OCI-LY7 (cell line): ENCODE data around the gene THEMIS. TPM values are rescaled to one million over a fixed set of nuclear protein-coding genes. Genes with fewer than 3 reads are reported as not detected.

Experiments used
- BruUV-seq: library from RNA; stranded (reverse); fragments of 400-500 nt; replicated peaks from 2 replicates; lab custom pipeline; 2021; lab: Mats Ljungman, UMichigan
- CTCF ChIA-PET: fragments of 300-600 bp; sonication (Branson Sonifier 250); formaldehyde crosslinking; loops from one replicate; lab custom pipeline; 2022; ENCODE audit warnings: antibody characterized with exemption; ENCODE audit not compliant: unreplicated experiment; lab: Charles Lee
- POLR2A ChIA-PET: fragments of 300-600 bp; sonication (Branson Sonifier 250); formaldehyde crosslinking; loops from one replicate; lab custom pipeline; 2022; ENCODE audit warnings: antibody characterized with exemption; lab: Charles Lee
- DNase-seq: peaks from one replicate; pipeline ENCODE4 v3.0.0-alpha.2; 2015; ENCODE audit warnings: low spot score
- H2AFZ ChIP-seq: fragments of 200-600 bp; sonication (generic), shearing (Covaris generic); 2 replicates; pipeline ENCODE4 v1.6.1; 2014; ENCODE audit warnings: mild to moderate bottlenecking, antibody characterized with exemption, low read length, moderate library complexity
- H3K27ac ChIP-seq: fragments of 200-600 bp; sonication (generic); 2 replicates; pipeline ENCODE4 v1.5.1; 2014; ENCODE audit warnings: mixed run types, low read depth, mild to moderate bottlenecking, moderate library complexity, low read length, inconsistent platforms; ENCODE audit not compliant: poor library complexity, severe bottlenecking
- H3K36me3 ChIP-seq: fragments of 200-600 bp; sonication (generic); 2 replicates; pipeline ENCODE4 v1.6.1; 2014; ENCODE audit warnings: mild to moderate bottlenecking, antibody characterized with exemption, low read length, moderate library complexity, mixed read lengths; ENCODE audit not compliant: insufficient read depth
- H3K4me1 ChIP-seq: fragments of 200-600 bp; sonication (generic); 2 replicates; pipeline ENCODE4 v1.5.1; 2014; ENCODE audit warnings: mild to moderate bottlenecking, low read length; ENCODE audit not compliant: insufficient read depth, poor library complexity, severe bottlenecking
- H3K4me2 ChIP-seq: fragments of 200-600 bp; sonication (generic); 2 replicates; pipeline ENCODE4 v1.6.1; 2014; ENCODE audit warnings: mild to moderate bottlenecking, low read length
- H3K4me3 ChIP-seq: fragments of 200-600 bp; sonication (generic); 2 replicates; pipeline ENCODE4 v1.5.1; 2014; ENCODE audit warnings: mild to moderate bottlenecking, low read depth, low read length; ENCODE audit not compliant: poor library complexity, severe bottlenecking
- H3K79me2 ChIP-seq: fragments of 200-600 bp; sonication (generic); 2 replicates; pipeline ENCODE4 v1.6.1; 2016; ENCODE audit warnings: low read depth, mild to moderate bottlenecking, low read length, moderate library complexity, mixed read lengths; ENCODE audit not compliant: insufficient read depth
- H3K9me2 ChIP-seq: fragments of 200-600 bp; sonication (generic); 2 replicates; pipeline ENCODE4 v1.6.1; 2016; ENCODE audit warnings: mild to moderate bottlenecking, low read length, mixed read lengths; ENCODE audit not compliant: insufficient read depth
- H3K9me3 ChIP-seq: fragments of 200-600 bp; sonication (generic); 2 replicates; pipeline ENCODE4 v1.6.1; 2014; ENCODE audit warnings: mild to moderate bottlenecking, mixed run types, low read length, mixed read lengths
- H4K20me1 ChIP-seq: fragments of 200-600 bp; sonication (generic); 2 replicates; pipeline ENCODE4 v1.6.1; 2014; ENCODE audit warnings: mild to moderate bottlenecking, antibody characterized with exemption, low read length, moderate library complexity, mixed read lengths; ENCODE audit not compliant: insufficient read depth
- EZH2phosphoT487 ChIP-seq: fragments of 200-600 bp; sonication (generic); IDR thresholded peaks from 2 replicates; pipeline ENCODE4 v1.6.1; 2018; ENCODE audit warnings: low read depth, borderline replicate concordance, mild to moderate bottlenecking, mixed run types, antibody characterized with exemption, low read length, moderate library complexity, mixed read lengths
- intact Hi-C: fragments of 100-400 bp; cut with micrococcal nuclease; formaldehyde crosslinking; loops from one replicate; pipeline ENCODE4 v1.10.0; 2022; ENCODE audit not compliant: unreplicated experiment
- total RNA-seq, 2 experiments: library from RNA; depleted of rRNA in 1 of 2; stranded (reverse); fragments of >200 nt in 1 of 2; shearing (Covaris generic) in 1 of 2; gene quantifications; 2 replicates each; pipeline ENCODE4 v1.2.3, GENCODE V29; 2014 to 2022
- TF ChIP-seq, protein P1 (sequence below): fragments of 200-600 bp; sonication (generic); conservative IDR thresholded peaks from 2 replicates; pipeline ENCODE4 v1.5.1; 2014; ENCODE audit warnings: mild to moderate bottlenecking, antibody characterized with exemption, low read length, moderate library complexity, mixed read lengths

THEMIS gene
- total RNA-seq, 2 experiments from 2014 or later = not detected

DNA sequence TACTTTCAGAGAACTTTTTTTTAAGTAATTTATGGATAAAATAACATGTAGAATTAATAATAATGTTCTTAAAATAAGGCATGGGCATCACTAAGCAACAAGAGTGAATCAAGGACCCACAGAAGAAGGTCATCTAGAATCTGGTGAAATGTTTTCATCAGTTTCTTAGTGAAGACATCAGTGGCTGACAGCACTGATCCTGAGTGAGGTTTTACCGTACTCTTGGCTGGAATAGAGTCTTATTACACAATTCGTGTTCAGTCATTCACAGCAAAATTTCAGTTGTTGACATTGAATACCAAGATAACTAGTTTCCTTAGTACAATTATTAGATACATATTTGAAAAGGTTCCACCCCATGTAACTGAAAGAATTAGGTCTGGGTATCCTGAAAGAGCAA is 183.5 kb downstream of the THEMIS start:
- H3K27ac ChIP-seq = no peak overlapping the region
- no peaks in the 10 kb centered on the region for H3K36me3 ChIP-seq
- intact Hi-C loops = no loop called here
- no TSS peak for BruUV-seq
- no peaks in the 10 kb centered on the region for H3K9me2 ChIP-seq
- H3K79me2 ChIP-seq = no peaks in the 10 kb centered on the region
- H3K4me1 ChIP-seq = no peaks in the 10 kb centered on the region
- no peak for DNase-seq
- H4K20me1 ChIP-seq = no peaks in the 10 kb centered on the region; the same call in 1 of the 2 replicates
- H3K4me3 ChIP-seq = no peak overlapping the region
- H3K4me2 ChIP-seq = no peak overlapping the region
- no peaks in the 10 kb centered on the region for H3K9me3 ChIP-seq
- POLR2A ChIA-PET = interaction anchor here (1.2 kb wide), 1 partner anchor 13 kb away, joined by 3 read pairs; no protein-coding TSS in a partner anchor
- TF ChIP-seq EZH2phosphoT487 = no peak
- TF ChIP-seq, protein P1, sequence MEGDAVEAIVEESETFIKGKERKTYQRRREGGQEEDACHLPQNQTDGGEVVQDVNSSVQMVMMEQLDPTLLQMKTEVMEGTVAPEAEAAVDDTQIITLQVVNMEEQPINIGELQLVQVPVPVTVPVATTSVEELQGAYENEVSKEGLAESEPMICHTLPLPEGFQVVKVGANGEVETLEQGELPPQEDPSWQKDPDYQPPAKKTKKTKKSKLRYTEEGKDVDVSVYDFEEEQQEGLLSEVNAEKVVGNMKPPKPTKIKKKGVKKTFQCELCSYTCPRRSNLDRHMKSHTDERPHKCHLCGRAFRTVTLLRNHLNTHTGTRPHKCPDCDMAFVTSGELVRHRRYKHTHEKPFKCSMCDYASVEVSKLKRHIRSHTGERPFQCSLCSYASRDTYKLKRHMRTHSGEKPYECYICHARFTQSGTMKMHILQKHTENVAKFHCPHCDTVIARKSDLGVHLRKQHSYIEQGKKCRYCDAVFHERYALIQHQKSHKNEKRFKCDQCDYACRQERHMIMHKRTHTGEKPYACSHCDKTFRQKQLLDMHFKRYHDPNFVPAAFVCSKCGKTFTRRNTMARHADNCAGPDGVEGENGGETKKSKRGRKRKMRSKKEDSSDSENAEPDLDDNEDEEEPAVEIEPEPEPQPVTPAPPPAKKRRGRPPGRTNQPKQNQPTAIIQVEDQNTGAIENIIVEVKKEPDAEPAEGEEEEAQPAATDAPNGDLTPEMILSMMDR = no peak
- CTCF ChIA-PET = no interaction called here
- H2AFZ ChIP-seq = no peak overlapping the region

DNA sequence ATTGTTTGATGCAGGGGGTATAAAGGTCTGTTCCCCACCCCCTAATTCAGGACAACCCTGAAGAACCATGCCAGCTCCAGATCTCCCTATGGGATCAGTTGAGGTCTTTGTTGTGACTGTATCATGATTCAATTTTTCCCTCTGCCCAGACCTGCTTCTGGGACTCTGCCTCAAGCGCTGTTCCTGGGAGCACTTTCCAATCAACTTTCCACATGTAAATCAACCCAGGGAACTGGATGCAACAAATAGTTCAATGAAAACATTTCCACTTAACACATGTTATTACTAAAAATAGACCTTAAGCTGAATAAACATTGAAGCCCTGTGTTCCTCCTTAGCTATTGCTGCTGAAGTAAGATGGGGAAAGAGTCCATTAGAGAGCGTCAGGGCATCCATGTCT is 184.4 kb downstream of the THEMIS start:
- no peak for DNase-seq
- no TSS peak for BruUV-seq
- Histone ChIP-seq H3K4me2 (no peak overlapping the region), H3K79me2 (no peaks in the 10 kb centered on the region), H3K4me3 (no peak overlapping the region), H3K36me3 (no peaks in the 10 kb centered on the region), H2AFZ (no peak overlapping the region), H4K20me1 (no peaks in the 10 kb centered on the region; the same call in 1 of the 2 replicates), H3K9me2 (no peaks in the 10 kb centered on the region), H3K27ac (no peak overlapping the region), H3K9me3 (no peaks in the 10 kb centered on the region), H3K4me1 (no peaks in the 10 kb centered on the region)
- ChIA-PET CTCF (no interaction called here), POLR2A (interaction anchor here (1.2 kb wide), 1 partner anchor 12 kb away, joined by 3 read pairs; no protein-coding TSS in a partner anchor)
- TF ChIP-seq, protein P1 = no peak
- no peak for TF ChIP-seq EZH2phosphoT487
- intact Hi-C loops = no loop called here

DNA sequence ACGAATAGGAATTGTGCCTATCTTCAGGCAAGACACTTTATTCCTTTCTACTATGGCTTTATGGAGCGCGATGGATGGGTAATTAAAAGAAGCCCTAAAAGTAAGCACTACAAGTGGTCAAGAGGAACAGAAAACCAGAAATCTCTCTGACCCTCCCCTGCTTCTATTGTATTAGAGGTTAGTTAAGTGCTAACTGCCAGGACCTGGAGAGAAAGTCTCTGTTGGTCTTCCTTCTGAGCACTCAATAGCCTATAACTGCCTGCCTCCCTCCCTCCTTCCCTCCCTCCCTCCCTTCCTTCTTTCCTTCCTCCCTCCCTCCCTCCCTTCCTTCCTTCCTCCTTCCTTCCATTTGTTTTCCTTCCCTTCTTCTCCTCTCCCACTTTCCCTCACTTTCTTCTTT is 190.2 kb downstream of the THEMIS start:
- no TSS peak for BruUV-seq
- Histone ChIP-seq H2AFZ (no peak overlapping the region), H3K9me3 (no peaks in the 10 kb centered on the region), H3K36me3 (no peaks in the 10 kb centered on the region), H3K4me2 (no peak overlapping the region), H3K4me1 (no peaks in the 10 kb centered on the region), H3K79me2 (no peaks in the 10 kb centered on the region), H3K4me3 (no peak overlapping the region), H3K27ac (no peak overlapping the region), H4K20me1 (no peaks in the 10 kb centered on the region), H3K9me2 (no peaks in the 10 kb centered on the region)
- ChIA-PET CTCF (no interaction called here), POLR2A (interaction anchor here (1.7 kb wide), 1 partner anchor 9 kb away, joined by 7 read pairs; no protein-coding TSS in a partner anchor)
- intact Hi-C loops = no loop called here
- TF ChIP-seq EZH2phosphoT487 = no peak
- TF ChIP-seq, protein P1 = no peak
- no peak for DNase-seq
